GM12875 (cell line): ENCODE measurements around the gene CDK14.

ENCODE experiments used
- H3K4me3 ChIP-seq: one replicate; pipeline ENCODE4 v1.5.1; 2011; ENCODE audit warnings: low read depth, low read length, control low read depth
- CTCF ChIP-seq: IDR thresholded peaks from 2 replicates; pipeline ENCODE4 v1.5.1; 2011; ENCODE audit warnings: low read depth, mild to moderate bottlenecking, control low read depth, inconsistent platforms, low read length, moderate library complexity, borderline replicate concordance; ENCODE audit not compliant: insufficient read depth

Gene CDK14

DNA sequence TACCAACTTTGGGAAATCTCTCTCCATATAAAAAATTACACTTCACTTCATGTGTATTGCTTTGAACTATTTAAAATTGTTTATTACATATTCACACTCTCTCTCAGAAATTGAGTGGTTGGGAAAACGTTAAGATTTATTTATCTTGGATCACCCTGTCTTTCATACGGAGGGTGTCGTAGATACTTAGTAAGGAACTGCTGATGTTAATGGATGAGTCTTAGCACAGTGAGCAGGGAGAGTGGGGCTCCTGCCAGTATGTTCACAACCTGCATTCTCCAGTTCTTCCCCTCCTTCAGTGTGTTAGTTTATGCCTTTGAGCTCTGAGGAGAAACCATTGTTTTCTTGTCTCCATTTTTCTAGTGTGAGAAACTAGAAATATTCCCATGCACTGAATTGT, 67.1 kb downstream of the CDK14 start:
- TF ChIP-seq CTCF, result no peak

DNA sequence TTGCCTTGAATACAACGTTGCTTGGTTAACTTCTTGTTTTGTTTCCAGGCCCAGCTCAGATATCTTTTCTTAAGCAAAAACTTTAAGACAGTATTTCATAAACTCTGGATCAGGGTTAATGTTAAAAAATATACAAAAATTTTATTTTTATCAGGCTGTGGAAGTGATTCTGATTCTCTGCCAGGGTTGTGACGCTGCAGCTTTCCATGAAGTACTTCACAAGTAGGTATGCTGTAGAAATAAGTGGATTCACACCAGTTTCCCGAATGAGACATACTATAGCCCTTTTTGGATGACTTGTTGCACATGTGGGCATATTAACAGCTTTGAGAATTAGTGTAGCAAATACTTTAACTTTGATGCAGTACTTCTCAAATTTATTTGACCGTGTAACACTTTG, 70.1 kb downstream of the CDK14 start:
- no peak for TF ChIP-seq CTCF
- no peak overlapping the region for H3K4me3 ChIP-seq

More for the DNA sequence above, 67.1 kb downstream of the CDK14 start:
- no peak overlapping the region for H3K4me3 ChIP-seq

DNA sequence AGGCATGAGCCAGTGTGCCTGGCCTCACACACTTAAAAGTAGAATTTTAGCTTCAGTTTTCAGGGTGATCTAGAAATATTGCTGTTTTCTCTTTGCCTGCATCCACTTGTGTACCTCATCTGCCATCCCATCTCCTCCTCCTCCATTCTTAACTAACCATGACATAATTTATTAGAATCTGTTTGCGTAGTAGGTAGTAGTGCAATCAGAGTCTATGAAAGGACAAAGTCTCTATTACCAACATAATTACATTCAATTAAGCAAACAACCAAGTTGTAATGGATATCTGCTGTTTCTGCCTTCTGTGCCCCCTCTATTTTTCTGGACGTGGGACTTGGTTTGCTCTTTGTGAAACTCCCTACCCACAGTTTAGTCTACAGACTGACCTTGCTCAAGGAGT, 72.9 kb downstream of the CDK14 start:
- no peak for TF ChIP-seq CTCF
- no peak overlapping the region for H3K4me3 ChIP-seq

GRCh38 chr7:90669492-90669891, 73.4 kb downstream of the CDK14 start:
- TF ChIP-seq CTCF, result no peak

GRCh38 chr7:90671571-90671970, 75.5 kb downstream of the CDK14 start:
- TF ChIP-seq CTCF, result no peak
- no peak overlapping the region for H3K4me3 ChIP-seq

More at GRCh38 chr7:90669492-90669891, 73.4 kb downstream of the CDK14 start:
- H3K4me3 ChIP-seq, result no peak overlapping the region

DNA sequence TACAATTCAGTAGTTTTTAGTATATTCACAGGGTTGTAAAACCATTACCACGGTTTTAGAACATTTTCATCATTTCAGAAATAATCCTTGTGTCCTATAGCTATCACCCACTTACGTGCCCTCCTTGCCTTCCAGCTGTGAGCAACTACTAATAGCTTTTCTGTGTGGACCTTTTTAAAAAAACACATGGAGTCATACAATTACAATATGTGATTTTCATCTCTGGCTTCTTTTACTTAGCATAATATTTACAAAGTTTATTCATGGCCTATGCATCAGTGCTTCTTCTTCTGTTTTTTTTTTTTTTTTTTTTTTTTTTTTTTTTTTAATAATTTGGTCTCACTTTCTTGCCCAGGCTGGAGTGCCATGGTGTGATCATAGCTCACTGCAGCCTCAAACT, 76.1 kb downstream of the CDK14 start:
- TF ChIP-seq CTCF, result no peak
- no peak overlapping the region for H3K4me3 ChIP-seq

GRCh38 chr7:90674625-90675024, 78.5 kb downstream of the CDK14 start:
- TF ChIP-seq CTCF, result no peak
- no peak overlapping the region for H3K4me3 ChIP-seq
